ENCODE measurements around the gene HNRNPA0. TPM values are rescaled to one million over a fixed set of nuclear protein-coding genes. Genes with fewer than 3 reads are reported as not detected.

HNRNPA0 gene
- total and polyA plus RNA-seq, 9 of the 15 experiments (the other 6 are each of a cell fraction or from before 2014, with no cell fraction given), result 5.0 to 33.3 (median 10.7) TPM

DNA sequence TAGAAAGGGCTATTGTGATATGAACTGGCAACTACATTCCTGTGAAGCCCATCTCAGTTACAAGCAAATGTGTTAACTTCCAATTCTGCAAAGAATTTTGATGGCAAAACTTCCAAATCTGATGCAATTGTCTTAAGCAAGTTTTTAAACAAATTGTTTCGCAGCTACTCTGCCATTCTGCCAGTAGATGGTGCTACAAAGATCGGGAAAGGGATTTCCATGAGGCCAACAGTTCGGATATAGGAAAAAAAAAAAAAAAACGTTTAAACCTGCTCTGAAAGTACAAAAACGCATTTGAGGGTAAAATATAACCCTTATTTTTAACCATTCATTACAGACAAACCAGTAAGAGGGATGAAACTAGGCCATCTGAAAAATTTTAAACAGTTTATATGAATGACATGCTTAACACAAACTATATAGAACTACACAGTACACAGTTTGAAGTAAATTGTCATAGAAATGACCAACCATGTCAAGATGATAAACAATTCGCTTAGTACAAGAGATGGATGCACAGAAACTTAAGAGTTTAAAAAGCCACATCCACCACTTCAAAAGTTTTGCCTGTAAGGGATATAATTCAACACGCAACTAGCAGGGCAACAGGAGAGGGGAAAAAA is 2.2 kb downstream of the HNRNPA0 start (continued):
- TF ChIP-seq AFF1 (IDR thresholded peaks at IDR 0.05; ENCODE audit: low read depth in 1 of 2, partially characterized antibody in 2 of 2) (peak in 1 of 2 experiments; percentile 56), EP400 (IDR thresholded peaks at IDR 0.05) (peak; percentile 58), NBN (IDR thresholded peaks at IDR 0.05; ENCODE audit: low read depth) (peak; percentile 61; the same call in 1 of the 2 replicates), KAT7 (CRISPR knock-in tag; IDR thresholded peaks at IDR 0.05; ENCODE audit: borderline replicate concordance) (0 out of 2 replicates have a peak, but pooled peaks have one; percentile 21), CHD1 (IDR thresholded peaks at IDR 0.05; ENCODE audit: low read length) (peak; percentile 86), IRF9 (tag; IDR thresholded peaks at IDR 0.05) (0 out of 2 replicates have a peak, but pooled peaks have one; percentile 40), KLF6 (CRISPR knock-in tag; IDR thresholded peaks at IDR 0.05; ENCODE audit: borderline replicate concordance) (no peak), RFX1 (IDR thresholded peaks at IDR 0.05) (peak; percentile 7; the same call in 1 of the 2 replicates), SMARCA4 (IDR thresholded peaks at IDR 0.05) (0 out of 2 replicates have a peak, but pooled peaks have one; percentile 25), CEBPG (CRISPR knock-in tag; IDR thresholded peaks at IDR 0.05) (peak; percentile 86), CEBPG (tag; conservative IDR thresholded peaks at IDR 0.05 in 1 of 2, IDR thresholded peaks at IDR 0.05 in 1 of 2) (peak; percentile 87 to 97), MLLT1 (IDR thresholded peaks at IDR 0.05) (0 out of 4 replicates have a peak, but pooled peaks of 1 of the 2 experiments have one; percentile 27), TEAD4 (IDR thresholded peaks at IDR 0.05; ENCODE audit: low read length) (peak; percentile 20; the same call in 1 of the 2 replicates), TEAD4 (CRISPR knock-in tag; IDR thresholded peaks at IDR 0.05; ENCODE audit: borderline replicate concordance) (no peak), RBM14 (IDR thresholded peaks at IDR 0.05; ENCODE audit: borderline replicate concordance, insufficient read depth, low read depth, low read length) (no peak)
- TF ChIP-seq, protein P1, sequence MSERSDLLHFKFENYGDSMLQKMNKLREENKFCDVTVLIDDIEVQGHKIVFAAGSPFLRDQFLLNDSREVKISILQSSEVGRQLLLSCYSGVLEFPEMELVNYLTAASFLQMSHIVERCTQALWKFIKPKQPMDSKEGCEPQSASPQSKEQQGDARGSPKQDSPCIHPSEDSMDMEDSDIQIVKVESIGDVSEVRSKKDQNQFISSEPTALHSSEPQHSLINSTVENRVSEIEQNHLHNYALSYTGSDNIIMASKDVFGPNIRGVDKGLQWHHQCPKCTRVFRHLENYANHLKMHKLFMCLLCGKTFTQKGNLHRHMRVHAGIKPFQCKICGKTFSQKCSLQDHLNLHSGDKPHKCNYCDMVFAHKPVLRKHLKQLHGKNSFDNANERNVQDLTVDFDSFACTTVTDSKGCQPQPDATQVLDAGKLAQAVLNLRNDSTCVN (CRISPR knock-in tag; IDR thresholded peaks at IDR 0.05), result no peak

All from K562 (cell line).